HG02938 (cell line): ENCODE measurements around the gene GHRHR.

Experiments
- ATAC-seq: cut with Tn5 transposase; IDR thresholded peaks from one replicate; pipeline ENCODE4 v1.9.1; 2021; ENCODE audit warnings: mild to moderate bottlenecking, moderate library complexity; ENCODE audit not compliant: unreplicated experiment

GHRHR gene

DNA sequence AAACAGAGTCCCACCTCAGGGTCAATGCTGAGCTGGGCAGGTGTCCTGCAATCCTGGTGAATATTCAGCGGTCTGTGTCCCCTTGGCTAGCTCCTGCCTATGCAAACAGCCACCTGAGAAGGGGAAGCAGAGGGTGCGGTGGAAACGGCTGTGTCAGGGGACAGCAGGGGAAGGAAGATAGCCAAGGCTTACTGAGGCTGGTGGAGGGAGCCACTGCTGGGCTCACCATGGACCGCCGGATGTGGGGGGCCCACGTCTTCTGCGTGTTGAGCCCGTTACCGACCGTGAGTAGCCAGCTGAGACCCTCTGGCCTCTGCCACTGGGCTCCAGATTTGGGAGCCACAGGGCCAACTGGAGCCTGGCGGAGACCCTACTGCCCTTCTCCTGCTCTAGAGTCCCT, at the start of gene GHRHR:
GHRHR (plus strand) TSS at position 112 of the 400 bp plus-strand sequence; CDS start at position 228, 116 bp downstream.
- no peak for ATAC-seq

DNA sequence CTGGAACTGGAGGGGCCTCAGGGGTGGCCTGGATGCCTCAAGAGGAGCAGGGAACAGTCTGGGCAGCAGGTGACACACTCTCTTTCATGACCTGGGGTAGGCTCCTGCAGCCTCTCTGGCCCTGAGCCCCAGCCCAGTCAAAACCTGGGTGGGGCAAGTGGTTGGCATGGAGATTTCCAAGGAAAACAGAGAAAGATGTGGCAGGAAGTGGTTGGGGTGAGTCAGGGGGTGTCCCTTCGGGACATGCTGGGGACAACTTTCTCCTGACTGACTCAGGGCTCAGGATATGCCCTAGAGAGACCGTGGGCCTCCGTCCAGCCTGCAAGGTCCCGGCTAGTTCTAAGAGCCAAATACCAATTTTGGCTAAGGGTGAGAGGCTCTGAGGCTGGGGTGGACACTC, 49.2 kb upstream of the GHRHR start:
- ATAC-seq = no peak

DNA sequence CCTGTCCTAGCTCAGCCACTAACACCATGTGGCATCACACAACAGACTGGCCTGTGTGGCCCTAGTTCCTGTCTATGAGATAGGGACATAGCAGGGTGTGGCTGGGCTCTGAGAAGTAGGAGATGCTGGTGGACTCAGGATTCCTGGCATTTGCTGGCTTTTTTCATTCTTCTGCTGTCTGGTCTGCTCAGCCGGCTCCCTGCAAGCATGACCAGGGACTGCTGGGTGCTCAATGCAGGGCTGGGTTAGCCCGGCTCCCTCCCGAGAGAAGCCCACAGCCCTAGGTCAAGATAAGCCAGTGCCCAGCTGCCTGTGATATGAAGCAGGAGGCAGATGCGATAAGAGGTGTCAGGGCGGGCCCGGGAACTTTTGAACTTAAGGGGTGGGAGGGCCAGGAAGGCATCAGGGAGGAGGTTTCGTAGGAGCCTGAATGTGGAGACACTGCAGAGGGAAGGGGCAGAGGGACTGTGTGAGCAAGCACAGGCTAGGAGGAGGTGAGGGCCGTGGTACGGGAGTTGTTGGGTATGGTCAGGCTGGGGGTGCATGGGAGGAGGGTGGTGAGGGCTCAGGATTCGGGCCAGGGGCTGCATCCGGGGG, 48.6 kb upstream of the GHRHR start:
- no peak for ATAC-seq

DNA sequence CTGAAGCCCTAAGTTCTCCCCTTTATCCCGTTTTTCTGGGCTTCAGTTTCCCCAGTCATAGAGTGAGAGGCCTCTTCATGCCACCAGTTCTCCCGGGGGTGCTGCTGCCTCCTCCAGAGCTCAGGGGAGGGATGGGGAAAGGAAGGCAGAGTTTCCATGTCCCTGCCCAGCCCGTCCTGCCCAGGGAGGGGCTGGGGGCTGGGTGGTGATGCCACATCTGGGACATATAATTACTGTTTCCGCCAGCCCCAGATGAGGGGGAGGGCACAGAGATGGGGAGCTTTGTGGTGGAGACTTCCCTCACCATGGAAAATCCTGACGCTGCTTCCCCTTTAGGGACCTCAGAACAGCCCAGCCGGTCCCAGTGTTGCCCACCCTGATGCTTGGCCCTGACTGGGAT, 48.0 kb upstream of the GHRHR start:
- ATAC-seq = no peak

DNA sequence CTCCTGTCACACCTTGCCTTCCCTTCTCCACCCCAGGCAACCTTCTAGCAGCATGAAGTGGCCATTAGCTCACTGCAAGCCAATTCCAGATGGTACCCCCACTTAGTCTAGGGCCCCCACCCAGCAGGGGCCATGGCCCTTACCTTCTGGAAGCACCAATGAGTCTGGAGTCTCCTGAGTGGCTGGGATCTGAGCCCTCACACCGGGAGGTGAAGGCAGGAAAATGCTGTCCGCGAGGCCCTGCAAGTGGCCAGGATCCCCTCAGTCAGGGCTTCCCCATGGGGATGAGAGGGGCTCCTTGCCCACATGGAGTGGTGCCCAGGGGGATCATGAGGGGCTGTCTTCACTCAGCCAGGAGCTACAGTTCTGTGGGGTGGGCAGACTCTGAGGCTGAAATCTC, 47.5 kb upstream of the GHRHR start:
- no peak for ATAC-seq

DNA sequence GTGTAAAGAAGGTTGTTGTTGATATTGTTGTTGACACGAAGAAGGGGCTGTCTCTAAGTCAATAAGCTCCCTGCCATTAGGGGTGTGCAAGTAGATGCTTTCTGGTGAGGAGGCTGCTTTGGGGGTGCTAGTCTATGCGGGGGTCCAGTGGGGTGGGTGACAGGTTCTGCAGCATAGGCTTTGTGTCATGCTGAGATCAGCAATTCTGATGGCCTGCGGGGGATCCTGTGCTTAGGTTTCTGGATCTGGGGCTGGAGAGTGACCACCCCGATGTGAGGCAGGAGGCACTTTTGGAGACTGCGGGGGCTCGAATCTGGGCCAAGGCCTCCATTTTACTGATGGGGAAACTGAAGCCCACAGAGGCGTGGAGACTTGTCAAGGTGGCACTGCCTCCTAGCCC, 47.0 kb upstream of the GHRHR start:
- ATAC-seq = no peak

DNA sequence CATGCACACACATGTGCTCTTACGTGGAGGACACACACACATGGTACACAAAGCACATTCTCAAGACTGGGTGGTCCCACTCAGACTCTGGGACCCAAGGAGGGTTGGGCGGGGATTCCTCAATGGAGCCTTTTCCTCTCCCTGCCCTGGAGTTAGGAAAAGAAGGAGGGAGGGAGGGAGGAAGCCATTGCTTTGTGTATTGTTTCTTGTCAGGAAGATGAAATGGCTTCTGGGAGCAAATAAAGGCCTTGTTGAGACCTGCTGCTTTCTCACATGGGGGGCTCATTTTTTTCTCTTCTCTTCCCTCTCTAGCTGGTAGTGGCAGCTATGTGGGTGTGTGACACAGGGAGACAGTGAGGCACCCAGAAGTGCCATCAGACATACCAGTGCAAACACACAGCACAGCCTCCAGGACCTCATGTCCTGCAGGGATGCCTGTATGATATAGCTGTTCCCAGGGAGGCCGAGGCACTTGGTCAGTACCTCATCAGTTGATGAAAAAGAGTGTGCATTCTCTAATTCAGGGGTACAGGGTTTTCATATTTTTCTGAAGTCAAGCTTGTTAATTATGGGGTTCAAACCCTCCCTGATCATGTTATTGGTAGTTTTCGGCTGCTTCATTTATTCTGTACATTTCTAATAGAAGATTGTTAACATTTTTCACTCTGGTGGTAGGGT, 46.4 kb upstream of the GHRHR start:
- ATAC-seq = no peak

DNA sequence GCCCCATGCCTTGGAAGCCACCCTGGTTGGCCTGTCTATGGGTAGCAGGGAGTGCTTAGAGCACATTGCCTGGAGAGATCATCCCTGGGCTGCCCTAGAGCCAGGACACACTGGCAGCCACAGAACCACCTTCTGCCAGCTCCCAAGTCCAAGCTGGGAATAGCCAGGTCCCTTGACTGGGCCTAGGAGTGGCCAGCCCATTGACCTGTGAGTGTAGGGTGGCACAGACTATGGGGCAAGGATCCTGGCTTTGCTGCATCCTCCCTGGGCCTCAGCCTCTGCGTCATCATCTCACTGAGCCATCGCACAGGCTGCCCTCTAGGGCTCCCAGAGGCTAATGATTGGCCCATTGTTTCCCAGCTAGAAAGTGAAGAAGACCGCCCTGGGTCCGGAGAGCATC, 45.1 kb upstream of the GHRHR start:
- ATAC-seq = no peak

DNA sequence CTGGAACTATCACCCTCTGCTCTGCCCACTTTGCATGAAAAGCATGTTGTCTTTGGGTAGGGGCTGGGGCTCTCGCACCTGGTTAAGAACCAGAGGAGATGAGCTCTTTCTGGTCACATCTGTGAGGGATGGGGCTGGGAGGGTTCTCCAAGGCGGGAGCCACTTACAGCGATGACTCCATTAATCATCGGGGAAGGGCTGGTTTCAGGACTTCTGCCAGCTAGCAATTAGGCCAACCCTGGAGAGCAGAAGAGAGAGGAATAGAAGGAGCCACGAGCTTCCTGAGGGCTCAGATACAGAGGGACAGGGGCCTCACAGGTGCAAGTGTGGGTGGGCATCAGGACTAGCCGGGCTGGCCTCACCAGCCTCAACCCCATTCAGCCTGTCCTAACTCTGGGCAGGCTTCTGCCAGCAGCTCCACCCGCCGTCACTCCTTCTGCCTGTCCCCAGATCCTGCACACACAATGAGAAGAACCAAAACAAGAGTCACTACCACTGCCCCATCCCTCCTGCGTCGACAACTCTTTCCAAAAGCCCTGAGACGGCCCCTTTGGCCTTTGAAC, 43.7 kb upstream of the GHRHR start:
- no peak for ATAC-seq

DNA sequence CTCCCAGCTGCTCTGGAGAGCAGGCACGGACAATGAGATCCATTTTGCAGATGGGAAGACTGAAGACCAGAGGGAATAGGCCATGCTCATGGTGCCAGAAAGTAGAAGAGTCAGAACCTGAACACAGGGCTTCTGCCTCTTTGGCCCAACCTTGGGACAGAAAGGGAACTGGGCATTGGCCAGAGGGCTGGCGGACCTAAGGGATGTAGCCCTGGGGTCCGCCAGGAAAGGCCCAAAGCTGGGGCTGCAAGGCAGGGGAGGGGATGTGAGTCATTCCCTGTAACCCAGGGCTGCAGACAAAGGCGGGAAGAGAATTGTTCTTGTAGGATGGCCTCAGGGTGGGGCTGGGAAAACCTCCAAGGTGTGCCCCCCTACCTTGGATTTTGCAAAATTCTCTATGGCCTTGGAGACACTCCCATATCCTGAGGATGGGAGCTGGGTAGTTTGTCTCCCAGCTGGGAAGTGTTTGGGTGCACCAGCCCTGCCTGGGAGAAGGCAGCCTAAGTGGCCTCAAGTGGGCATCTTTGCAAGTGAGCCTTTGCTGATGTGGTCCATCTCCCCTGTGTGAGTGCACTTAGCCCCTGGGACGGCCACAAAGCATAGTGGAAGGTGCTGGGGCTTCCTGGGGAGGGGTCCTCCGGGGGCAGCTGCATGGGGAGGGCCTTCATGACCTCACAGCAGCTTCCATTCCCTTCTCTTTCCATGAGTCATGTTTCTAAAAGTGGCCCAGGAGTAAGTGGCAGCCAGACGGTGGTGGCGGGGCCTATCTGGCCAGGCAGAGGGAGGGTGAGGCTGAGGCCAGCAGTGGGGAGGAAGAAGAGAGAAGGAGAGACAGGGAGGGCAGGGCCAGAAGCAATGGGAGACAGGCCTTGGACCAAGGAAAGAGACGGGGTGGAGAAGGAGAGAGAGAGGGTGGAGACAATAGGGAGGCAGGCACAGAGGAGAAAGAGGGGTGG, 42.9 kb upstream of the GHRHR start:
- ATAC-seq = no peak

DNA sequence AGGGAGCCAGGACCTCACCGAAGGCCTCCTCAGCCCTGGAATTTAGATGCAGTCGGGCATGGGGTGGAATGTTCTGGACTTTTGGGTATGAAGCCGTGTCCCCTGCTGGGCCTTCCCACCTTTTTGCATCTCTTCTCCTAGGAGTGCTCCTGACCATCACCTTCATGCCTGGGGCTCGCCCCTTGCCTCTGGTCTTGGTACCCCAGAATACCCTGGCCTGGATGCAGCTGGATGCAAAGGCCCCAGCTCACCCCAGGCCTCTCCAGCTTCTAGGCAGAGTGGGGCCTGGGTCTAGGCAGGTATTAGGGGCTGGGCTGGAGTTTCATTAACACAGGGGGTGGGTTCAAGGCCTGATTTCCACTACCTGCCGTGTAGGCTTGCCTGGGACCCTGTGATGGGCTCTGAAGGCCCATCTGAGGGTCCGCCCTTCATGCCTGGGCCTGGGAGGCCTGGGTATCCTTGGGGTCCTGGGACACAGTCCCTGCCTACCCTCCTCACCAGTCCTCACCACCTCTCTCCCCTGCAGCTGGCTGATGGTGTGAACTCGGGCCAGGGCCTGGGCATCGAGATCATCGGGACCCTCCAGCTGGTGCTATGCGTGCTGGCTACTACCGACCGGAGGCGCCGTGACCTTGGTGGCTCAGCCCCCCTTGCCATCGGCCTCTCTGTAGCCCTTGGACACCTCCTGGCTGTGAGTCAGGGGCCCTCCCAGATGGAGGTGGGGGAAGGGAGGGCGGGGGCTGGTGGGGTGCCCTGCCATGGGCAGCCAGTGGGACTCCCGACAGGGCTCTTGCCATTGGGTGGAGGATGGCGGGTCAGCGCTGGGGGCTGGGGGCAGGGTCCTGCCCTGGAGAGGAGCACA, 42.0 kb upstream of the GHRHR start:
- no peak for ATAC-seq

DNA sequence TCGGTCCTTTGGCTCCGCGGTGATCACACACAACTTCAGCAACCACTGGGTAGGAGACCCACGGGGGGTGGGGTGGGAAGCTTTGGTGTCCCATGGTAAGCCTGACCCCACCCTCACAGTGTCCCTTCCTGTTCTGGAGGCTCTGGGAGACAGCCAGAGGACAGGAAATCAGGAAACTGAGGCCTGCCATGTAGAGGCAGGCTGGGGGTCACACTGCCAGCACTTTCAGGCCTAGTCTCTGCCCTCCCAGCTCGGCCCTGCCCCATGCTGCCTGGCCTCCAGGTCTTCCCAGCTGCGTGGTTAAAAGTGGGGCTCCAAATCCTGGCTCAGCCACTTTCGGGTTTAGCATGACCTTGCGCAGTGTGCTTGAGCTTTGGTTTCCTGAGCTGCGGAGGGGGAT, 41.2 kb upstream of the GHRHR start:
- ATAC-seq = no peak

DNA sequence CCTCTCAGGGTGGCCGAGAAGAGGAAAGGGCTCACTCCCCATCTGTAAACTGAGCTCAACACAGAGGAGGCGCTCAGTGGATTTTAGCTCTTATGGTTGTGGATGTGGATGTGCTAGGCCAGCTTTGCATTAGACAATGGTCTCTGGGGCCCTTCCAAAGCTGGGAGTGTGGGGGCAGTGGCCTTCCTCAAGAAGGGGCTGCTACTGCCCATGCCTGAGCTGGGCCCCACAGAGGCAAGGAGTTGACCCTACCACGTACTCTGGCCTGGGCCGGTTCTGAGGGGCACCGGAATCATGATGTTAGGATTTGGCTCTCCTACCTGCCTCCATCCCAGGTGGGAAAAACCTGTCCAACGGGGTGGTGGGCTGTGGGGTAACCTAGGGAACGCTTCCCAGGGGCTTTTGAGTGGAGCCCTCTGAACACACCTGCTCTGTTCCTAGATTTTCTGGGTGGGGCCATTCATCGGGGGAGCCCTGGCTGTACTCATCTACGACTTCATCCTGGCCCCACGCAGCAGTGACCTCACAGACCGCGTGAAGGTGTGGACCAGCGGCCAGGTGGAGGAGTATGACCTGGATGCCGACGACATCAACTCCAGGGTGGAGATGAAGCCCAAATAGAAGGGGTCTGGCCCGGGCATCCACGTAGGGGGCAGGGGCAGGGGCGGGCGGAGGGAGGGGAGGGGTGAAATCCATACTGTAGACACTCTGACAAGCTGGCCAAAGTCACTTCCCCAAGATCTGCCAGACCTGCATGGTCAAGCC, 40.6 kb upstream of the GHRHR start:
- ATAC-seq = no peak

DNA sequence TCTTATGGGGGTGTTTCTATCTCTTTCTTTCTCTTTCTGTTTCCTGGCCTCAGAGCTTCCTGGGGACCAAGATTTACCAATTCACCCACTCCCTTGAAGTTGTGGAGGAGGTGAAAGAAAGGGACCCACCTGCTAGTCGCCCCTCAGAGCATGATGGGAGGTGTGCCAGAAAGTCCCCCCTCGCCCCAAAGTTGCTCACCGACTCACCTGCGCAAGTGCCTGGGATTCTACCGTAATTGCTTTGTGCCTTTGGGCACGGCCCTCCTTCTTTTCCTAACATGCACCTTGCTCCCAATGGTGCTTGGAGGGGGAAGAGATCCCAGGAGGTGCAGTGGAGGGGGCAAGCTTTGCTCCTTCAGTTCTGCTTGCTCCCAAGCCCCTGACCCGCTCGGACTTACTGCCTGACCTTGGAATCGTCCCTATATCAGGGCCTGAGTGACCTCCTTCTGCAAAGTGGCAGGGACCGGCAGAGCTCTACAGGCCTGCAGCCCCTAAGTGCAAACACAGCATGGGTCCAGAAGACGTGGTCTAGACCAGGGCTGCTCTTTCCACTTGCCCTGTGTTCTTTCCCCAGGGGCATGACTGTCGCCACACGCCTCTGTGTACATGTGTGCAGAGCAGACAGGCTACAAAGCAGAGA, 39.9 kb upstream of the GHRHR start:
- no peak for ATAC-seq

DNA sequence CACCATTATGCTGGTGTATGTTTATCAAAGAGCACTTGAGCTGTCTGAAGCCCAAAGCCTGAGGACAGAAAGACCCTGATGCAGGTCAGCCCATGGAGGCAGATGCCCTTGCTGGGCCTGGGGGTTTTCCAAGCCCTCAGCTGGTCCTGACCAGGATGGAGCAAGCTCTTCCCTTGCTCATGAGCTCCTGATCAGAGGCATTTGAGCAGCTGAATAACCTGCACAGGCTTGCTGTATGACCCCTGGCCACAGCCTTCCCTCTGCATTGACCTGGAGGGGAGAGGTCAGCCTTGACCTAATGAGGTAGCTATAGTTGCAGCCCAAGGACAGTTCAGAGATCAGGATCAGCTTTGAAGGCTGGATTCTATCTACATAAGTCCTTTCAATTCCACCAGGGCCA, 39.1 kb upstream of the GHRHR start:
- ATAC-seq = no peak

DNA sequence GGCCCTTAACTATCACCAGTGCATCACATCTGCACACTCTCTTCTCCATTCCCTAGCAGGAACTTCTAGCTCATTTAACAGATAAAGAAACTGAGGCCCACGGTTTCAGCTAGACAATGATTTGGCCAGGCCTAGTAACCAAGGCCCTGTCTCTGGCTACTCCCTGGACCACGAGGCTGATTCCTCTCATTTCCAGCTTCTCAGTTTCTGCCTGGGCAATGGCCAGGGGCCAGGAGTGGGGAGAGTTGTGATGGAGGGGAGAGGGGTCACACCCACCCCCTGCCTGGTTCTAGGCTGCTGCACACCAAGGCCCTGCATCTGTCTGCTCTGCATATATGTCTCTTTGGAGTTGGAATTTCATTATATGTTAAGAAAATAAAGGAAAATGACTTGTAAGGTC, 38.6 kb upstream of the GHRHR start:
- ATAC-seq = no peak

DNA sequence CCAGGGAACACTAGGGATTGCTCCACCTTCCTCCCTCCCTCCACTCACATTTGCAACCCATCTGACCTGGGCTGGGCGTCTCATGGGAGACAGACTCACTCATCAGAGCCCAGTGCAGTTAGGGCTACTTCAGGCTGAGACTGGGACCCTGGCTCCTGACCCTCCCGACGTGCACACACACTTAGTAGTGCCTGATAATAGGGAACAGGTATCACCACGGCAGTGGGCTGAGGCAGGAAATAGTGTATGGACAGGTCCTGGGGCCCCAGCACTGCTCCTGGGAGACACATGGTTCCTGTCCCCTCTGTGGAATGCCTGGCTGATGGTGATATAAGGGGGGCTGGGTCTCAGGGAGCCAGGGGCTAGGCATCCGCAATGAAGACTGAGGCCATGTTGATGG, 37.8 kb upstream of the GHRHR start:
- ATAC-seq = no peak

DNA sequence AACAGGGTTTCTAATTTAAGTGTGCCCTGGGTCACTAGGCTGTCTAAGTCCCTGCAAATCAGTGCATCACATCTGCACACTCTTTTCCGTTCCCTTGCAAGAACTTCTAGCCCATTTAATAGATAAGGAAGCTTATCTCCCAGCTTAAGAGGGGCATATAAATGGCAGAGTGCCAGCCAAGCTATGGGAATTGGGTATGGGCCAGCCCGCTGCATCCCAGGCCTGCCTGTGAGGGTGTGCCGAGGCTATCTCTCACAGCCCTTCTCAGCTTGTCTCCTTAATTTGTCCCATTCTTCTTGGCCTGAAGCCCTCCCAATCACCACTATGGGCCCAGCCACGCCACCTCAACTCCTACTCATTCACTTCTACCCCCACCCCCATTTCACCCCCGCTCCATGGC, 37.4 kb upstream of the GHRHR start:
- ATAC-seq = no peak

DNA sequence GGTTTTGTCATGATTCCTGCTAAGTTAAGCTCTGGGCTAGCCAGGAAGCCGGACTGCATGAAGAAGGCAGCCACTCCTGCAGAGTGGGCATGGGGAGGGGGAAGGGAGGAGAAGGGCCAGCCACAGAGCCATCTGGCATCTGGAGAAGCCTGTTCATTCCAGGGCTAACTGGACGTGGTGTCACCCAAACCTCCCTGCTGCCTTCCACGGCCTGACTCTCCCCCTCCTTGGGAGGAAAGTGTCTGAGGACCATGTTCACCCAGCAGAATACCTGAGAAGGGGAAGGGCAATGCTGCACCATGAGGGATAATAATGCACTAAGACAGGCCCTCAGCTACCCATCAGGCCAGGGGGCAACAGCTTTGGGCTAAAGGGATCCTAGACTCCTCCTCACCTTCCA, 36.7 kb upstream of the GHRHR start:
- no peak for ATAC-seq
